Trophoblast cell (in vitro differentiated cells and primary cell): ENCODE results near the gene HIF1AN.

Source experiments
- DNase-seq, 2 donors: peaks; one replicate each; pipeline ENCODE4 v3.0.0-alpha.2; 2016
- H2AFZ ChIP-seq: 2 replicates; pipeline ENCODE4 v1.6.1; 2013; ENCODE audit warnings: low read length, moderate library complexity, mild to moderate bottlenecking; ENCODE audit not compliant: insufficient read depth, poor library complexity
- H2AK5ac ChIP-seq: 2 replicates; pipeline ENCODE4 v1.6.1; 2013; ENCODE audit warnings: mild to moderate bottlenecking, low read length
- H2BK120ac ChIP-seq: 2 replicates; pipeline ENCODE4 v1.6.1; 2013; ENCODE audit warnings: low read length, mild to moderate bottlenecking, moderate library complexity; ENCODE audit not compliant: insufficient read depth, poor library complexity
- H2BK12ac ChIP-seq: 2 replicates; pipeline ENCODE4 v1.6.1; 2013; ENCODE audit warnings: mild to moderate bottlenecking, low read length, moderate library complexity
- H2BK5ac ChIP-seq: 2 replicates; pipeline ENCODE4 v1.6.1; 2013; ENCODE audit warnings: low read length, low read depth, moderate library complexity, mild to moderate bottlenecking; ENCODE audit not compliant: poor library complexity
- H3K14ac ChIP-seq: 2 replicates; pipeline ENCODE4 v1.6.1; 2013; ENCODE audit warnings: mild to moderate bottlenecking, low read length
- H3K18ac ChIP-seq: 2 replicates; pipeline ENCODE4 v1.6.1; 2013; ENCODE audit warnings: mild to moderate bottlenecking, low read length
- H3K23ac ChIP-seq: 2 replicates; pipeline ENCODE4 v1.6.1; 2013; ENCODE audit warnings: low read length
- H3K27ac ChIP-seq: 2 replicates; pipeline ENCODE4 v1.5.1; 2013; ENCODE audit warnings: low read depth, mild to moderate bottlenecking, inconsistent platforms, low read length, moderate library complexity
- H3K27me3 ChIP-seq: 2 replicates; pipeline ENCODE4 v1.6.1; 2013; ENCODE audit warnings: inconsistent platforms, mild to moderate bottlenecking, low read length, moderate library complexity; ENCODE audit not compliant: insufficient read depth
- H3K36me3 ChIP-seq, 2 experiments: 1 replicate in 1 of 2; 2 replicates in 1 of 2; pipeline ENCODE4 v1.6.1; 2013; ENCODE audit warnings: low read length in 2 of 2, mild to moderate bottlenecking in 2 of 2, moderate library complexity in 1 of 2; ENCODE audit not compliant: insufficient read depth in 2 of 2, control insufficient read depth in 1 of 2
- H3K4ac ChIP-seq: 2 replicates; pipeline ENCODE4 v1.6.1; 2013; ENCODE audit warnings: low read depth, mild to moderate bottlenecking, low read length, moderate library complexity
- H3K4me1 ChIP-seq, 2 experiments: 1 replicate in 1 of 2; 2 replicates in 1 of 2; pipeline ENCODE4 v1.6.1; 2013; ENCODE audit warnings: low read length in 2 of 2, mild to moderate bottlenecking in 2 of 2, moderate library complexity in 1 of 2; ENCODE audit not compliant: insufficient read depth in 2 of 2, control insufficient read depth in 1 of 2
- H3K4me2 ChIP-seq: 2 replicates; pipeline ENCODE4 v1.6.1; 2013; ENCODE audit warnings: inconsistent platforms, mild to moderate bottlenecking, low read length, moderate library complexity
- H3K4me3 ChIP-seq: 2 replicates; pipeline ENCODE4 v1.5.1; 2013; ENCODE audit warnings: mild to moderate bottlenecking, low read depth, low read length, inconsistent platforms
- H3K79me1 ChIP-seq: one replicate; pipeline ENCODE4 v1.6.1; 2013; ENCODE audit warnings: low read length
- H3K79me2 ChIP-seq: 2 replicates; pipeline ENCODE4 v1.6.1; 2013; ENCODE audit warnings: low read length, mild to moderate bottlenecking; ENCODE audit not compliant: control insufficient read depth, insufficient read depth, poor library complexity
- H3K9ac ChIP-seq: 2 replicates; pipeline ENCODE4 v1.6.1; 2013; ENCODE audit warnings: mild to moderate bottlenecking, low read length
- H3K9me3 ChIP-seq: 2 replicates; pipeline ENCODE4 v1.6.1; 2013; ENCODE audit warnings: low read depth, mild to moderate bottlenecking, control low read depth, inconsistent platforms, low read length; ENCODE audit not compliant: insufficient read depth
- H4K12ac ChIP-seq: 2 replicates; pipeline ENCODE4 v1.6.1; 2013; ENCODE audit warnings: low read depth, mild to moderate bottlenecking, low read length, moderate library complexity
- H4K8ac ChIP-seq: 2 replicates; pipeline ENCODE4 v1.6.1; 2013; ENCODE audit warnings: low read depth, mild to moderate bottlenecking, low read length, moderate library complexity
- H4K91ac ChIP-seq: one replicate; pipeline ENCODE4 v1.6.1; 2013; ENCODE audit warnings: low read depth, mild to moderate bottlenecking, low read length, moderate library complexity
- WGBS: extraction: QIAGEN DNeasy Blood & Tissue Kit; methylation state at CpG from one replicate; pipeline ENCODE4 v1.1.7; 2013; ENCODE audit warnings: missing lambda C conversion rate; ENCODE audit not compliant: insufficient read length, insufficient coverage; ENCODE audit errors: extremely low coverage; 5-methylcytosine and 5-hydroxymethylcytosine counted together

The HIF1AN gene

DNA sequence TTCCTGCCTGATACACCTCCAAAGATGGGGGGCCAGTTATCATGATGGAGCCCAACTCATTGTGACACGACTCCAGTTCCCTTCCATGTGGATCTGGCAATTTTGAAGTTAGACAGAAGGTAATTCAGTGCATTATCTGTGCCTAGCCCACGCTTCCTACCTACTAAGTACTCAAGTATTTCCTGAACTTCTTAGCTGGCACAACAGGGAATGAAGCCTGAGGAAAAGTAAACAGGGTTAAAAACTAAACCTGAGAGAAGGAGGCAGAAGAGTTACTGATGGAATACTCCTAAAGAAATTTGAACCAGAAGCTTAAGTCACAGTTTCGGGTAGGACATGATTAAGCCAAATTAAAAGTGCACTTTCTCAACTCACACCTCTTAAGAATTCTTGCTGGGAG, 14.9 kb upstream of the HIF1AN start:
- no peaks in the 10 kb centered on the region for H3K79me1 ChIP-seq
- WGBS = no CpG with 5 or more reads among the region's 3 CpGs
- no peak overlapping the region for H3K4ac ChIP-seq
- H2BK12ac ChIP-seq = no peak overlapping the region
- no peak overlapping the region for H2BK120ac ChIP-seq
- H3K4me3 ChIP-seq = no peak overlapping the region
- H4K91ac ChIP-seq = no peak overlapping the region
- no peak overlapping the region for H4K12ac ChIP-seq
- no peak overlapping the region for H3K27ac ChIP-seq
- no peaks in the 10 kb centered on the region for H3K79me2 ChIP-seq
- no peak overlapping the region for H2AK5ac ChIP-seq
- no peak overlapping the region for H3K4me2 ChIP-seq
- H2BK5ac ChIP-seq = no peak overlapping the region
- H4K8ac ChIP-seq = no peak overlapping the region
- H3K27me3 ChIP-seq = peaks cover 5% of the 10 kb centered on the region
- no peaks in the 10 kb centered on the region for H3K9me3 ChIP-seq
- H3K18ac ChIP-seq = no peak overlapping the region
- no peak overlapping the region for H3K23ac ChIP-seq
- DNase-seq = no peak
- peaks cover 5 to 11% of the 10 kb centered on the region in 2 experiments for H3K4me1 ChIP-seq
- H3K9ac ChIP-seq = no peak overlapping the region
- peaks cover 15 to 21% of the 10 kb centered on the region in 2 experiments for H3K36me3 ChIP-seq
- no peak overlapping the region for H2AFZ ChIP-seq
- no peak overlapping the region for H3K14ac ChIP-seq

DNA sequence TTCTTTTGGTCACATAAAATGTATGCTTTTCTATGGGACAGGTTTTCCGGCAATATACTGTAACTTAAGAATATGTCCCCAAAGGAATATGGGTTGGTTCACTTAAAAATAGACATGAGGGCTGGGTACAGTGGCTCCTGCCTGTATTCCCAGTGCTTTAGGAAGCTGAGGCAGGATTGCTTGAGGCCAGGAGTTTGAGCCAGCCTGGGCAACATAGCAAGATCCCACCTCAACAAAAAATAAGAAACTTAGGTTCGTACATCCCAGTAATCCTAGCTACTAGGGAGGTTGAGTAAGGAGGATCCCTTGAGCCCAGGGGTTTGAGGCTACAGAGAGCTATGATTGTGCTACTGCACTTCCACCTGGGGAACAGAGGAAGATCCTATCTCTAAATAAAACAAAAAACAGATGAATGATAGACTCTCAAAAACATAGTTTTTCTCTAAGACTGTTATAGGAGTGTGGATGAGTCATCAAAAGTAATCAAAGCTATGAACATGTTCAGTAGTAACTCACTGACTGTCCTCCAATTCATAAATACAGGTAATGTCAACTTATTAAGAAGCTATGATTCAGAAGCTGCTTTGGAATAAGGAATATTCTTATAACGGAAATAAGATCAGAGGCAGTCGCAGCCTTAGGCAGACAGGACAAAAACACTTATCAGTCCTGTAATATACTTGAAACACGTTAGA, 13.5 kb upstream of the HIF1AN start:
- Histone ChIP-seq H3K9me3 (no peaks in the 10 kb centered on the region), H2AFZ (no peak overlapping the region), H4K91ac (no peak overlapping the region), H3K14ac (no peak overlapping the region), H3K79me1 (no peaks in the 10 kb centered on the region), H3K27me3 (peaks cover 5% of the 10 kb centered on the region), H2BK12ac (no peak overlapping the region), H3K4me3 (no peak overlapping the region), H3K4me1 (peaks cover 5 to 11% of the 10 kb centered on the region in 2 experiments), H2BK5ac (no peak overlapping the region), H3K36me3 (peaks cover 25 to 31% of the 10 kb centered on the region in 2 experiments), H3K4me2 (no peak overlapping the region), H4K12ac (no peak overlapping the region), H3K79me2 (no peaks in the 10 kb centered on the region), H2AK5ac (no peak overlapping the region), H3K4ac (no peak overlapping the region), H4K8ac (no peak overlapping the region), H3K9ac (no peak overlapping the region), H3K18ac (no peak overlapping the region), H2BK120ac (no peak overlapping the region), H3K23ac (no peak overlapping the region), H3K27ac (no peak overlapping the region)
- DNase-seq = peak; percentile 31 to 65
- WGBS = no CpG with 5 or more reads among the region's 5 CpGs

DNA sequence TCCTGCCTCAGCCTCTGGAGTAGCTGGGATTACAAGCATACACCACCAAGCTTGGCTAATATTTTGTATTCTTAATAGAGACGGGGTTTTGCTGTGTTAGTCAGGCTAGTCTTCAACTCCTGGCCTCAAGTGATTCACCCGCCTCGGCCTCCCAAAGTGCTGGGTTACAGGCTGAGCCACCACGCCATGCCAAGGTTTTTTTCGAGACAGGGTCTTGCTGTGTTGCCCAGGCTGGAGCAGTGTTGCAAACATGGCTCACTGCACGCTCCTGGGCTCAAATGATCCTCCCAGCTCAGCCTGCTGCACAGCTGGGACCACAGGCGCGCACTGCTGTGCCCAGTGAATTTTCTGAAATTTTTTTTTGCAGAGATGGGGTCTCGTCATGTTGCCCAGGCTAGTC, 12.8 kb upstream of the HIF1AN start:
- Histone ChIP-seq H2BK12ac (no peak overlapping the region), H3K79me2 (no peaks in the 10 kb centered on the region), H3K27ac (no peak overlapping the region), H3K23ac (no peak overlapping the region), H3K4me1 (peaks cover 5 to 11% of the 10 kb centered on the region in 2 experiments), H3K27me3 (peaks cover 5% of the 10 kb centered on the region), H3K4ac (no peak overlapping the region), H3K9me3 (no peaks in the 10 kb centered on the region), H3K4me3 (no peak overlapping the region), H2BK5ac (no peak overlapping the region), H4K12ac (no peak overlapping the region), H4K8ac (no peak overlapping the region), H3K36me3 (peaks cover 25 to 31% of the 10 kb centered on the region in 2 experiments), H2AK5ac (no peak overlapping the region), H2BK120ac (no peak overlapping the region), H3K4me2 (no peak overlapping the region), H4K91ac (no peak overlapping the region), H3K14ac (no peak overlapping the region), H3K79me1 (no peaks in the 10 kb centered on the region), H2AFZ (no peak overlapping the region), H3K18ac (no peak overlapping the region), H3K9ac (no peak overlapping the region)
- no CpG with 5 or more reads among the region's 9 CpGs for WGBS
- no peak for DNase-seq

DNA sequence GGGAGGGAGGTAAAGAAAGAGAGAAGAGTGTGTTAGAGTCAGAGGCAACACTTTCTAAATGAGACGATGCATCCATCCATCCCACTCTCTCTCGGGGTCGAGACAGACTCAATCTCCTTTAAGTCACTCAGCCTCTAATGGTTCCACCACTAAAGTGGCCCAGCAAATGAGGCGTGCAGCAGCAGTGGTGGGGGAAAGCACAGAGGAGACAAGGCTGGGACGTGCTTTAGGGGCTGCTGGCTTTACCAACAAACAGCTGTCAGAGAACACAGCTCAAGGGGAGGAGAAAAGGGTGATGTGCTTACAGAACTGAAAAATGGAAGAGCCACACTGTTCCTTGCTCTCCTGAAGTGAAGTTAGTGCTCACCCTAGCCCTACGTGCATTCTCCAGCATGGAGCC, 11.5 kb upstream of the HIF1AN start:
- Histone ChIP-seq H3K27me3 (peaks cover 5% of the 10 kb centered on the region), H3K79me1 (no peaks in the 10 kb centered on the region)
- no CpG with 5 or more reads among the region's 6 CpGs for WGBS

More for the DNA sequence above, 11.5 kb upstream of the HIF1AN start:
- no peak overlapping the region for H3K23ac ChIP-seq
- H3K36me3 ChIP-seq = peaks cover 25 to 31% of the 10 kb centered on the region in 2 experiments
- H3K27ac ChIP-seq = no peak overlapping the region
- H3K79me2 ChIP-seq = peaks cover 2% of the 10 kb centered on the region
- no peak overlapping the region for H2AK5ac ChIP-seq
- no peak overlapping the region for H4K91ac ChIP-seq
- DNase-seq = no peak
- H3K14ac ChIP-seq = no peak overlapping the region
- H3K4ac ChIP-seq = no peak overlapping the region
- H2BK120ac ChIP-seq = no peak overlapping the region
- no peak overlapping the region for H3K4me2 ChIP-seq
- H3K4me1 ChIP-seq = peaks cover 3 to 14% of the 10 kb centered on the region in 2 experiments
- no peak overlapping the region for H2BK5ac ChIP-seq
- no peak overlapping the region for H4K8ac ChIP-seq
- no peak overlapping the region for H3K9ac ChIP-seq
- no peaks in the 10 kb centered on the region for H3K9me3 ChIP-seq
- no peak overlapping the region for H3K18ac ChIP-seq
- H4K12ac ChIP-seq = no peak overlapping the region
- no peak overlapping the region for H2BK12ac ChIP-seq
- H2AFZ ChIP-seq = no peak overlapping the region
- no peak overlapping the region for H3K4me3 ChIP-seq
